GM21423 (cell line): ENCODE measurements around the gene FGGY.
"Not testable (repeated sequence)": the region's sequence is repeated elsewhere in the genome, so short reads cannot be mapped to it uniquely, and the experiment has no call there.

Source experiments
- ATAC-seq: cut with Tn5 transposase; IDR thresholded peaks from one replicate; pipeline ENCODE4 v1.9.1; 2021; ENCODE audit warnings: mild to moderate bottlenecking, moderate library complexity; ENCODE audit not compliant: unreplicated experiment

Gene FGGY

DNA sequence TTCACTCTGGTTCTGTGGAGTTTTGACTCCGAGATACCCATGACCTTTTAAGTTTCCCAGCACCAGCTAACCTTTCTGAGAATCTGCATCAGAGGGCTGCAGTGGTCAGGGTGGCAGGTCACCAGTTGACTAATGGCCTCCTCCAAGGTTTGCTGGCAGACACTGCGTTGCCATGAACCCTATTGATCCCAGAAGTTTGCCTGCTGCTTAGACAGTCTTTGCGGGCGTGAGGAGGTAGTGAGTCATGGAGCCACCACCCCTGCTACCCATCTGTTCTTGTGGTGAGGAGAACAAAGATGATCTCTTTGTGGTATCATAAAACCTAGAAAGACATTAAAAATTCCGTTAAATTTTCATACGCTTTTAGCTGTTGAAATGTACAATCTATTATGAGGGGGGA lies 180.4 kb downstream of the FGGY start:
- no peak for ATAC-seq

DNA sequence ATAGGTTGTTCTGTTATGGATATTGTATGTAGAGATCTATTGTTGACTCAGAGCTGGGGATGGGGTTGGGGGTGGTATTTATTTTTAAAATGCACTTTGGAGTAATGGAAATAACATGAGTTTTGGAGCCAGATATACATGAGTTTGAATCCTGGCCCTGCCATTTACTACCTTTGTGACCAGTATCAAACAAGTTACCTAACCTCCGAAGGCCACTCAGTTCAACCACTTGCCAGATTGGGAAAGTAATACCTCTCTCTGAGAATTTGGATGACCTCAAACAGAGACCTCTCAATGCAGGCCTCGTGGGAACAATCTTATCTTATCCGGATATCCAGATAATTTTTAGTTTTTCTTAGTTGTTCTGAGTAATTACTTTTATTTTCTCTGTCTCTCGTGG lies 181.0 kb downstream of the FGGY start:
- ATAC-seq = no peak

GRCh38 chr1:59478822-59479221 lies 181.9 kb downstream of the FGGY start:
- ATAC-seq = no peak

DNA sequence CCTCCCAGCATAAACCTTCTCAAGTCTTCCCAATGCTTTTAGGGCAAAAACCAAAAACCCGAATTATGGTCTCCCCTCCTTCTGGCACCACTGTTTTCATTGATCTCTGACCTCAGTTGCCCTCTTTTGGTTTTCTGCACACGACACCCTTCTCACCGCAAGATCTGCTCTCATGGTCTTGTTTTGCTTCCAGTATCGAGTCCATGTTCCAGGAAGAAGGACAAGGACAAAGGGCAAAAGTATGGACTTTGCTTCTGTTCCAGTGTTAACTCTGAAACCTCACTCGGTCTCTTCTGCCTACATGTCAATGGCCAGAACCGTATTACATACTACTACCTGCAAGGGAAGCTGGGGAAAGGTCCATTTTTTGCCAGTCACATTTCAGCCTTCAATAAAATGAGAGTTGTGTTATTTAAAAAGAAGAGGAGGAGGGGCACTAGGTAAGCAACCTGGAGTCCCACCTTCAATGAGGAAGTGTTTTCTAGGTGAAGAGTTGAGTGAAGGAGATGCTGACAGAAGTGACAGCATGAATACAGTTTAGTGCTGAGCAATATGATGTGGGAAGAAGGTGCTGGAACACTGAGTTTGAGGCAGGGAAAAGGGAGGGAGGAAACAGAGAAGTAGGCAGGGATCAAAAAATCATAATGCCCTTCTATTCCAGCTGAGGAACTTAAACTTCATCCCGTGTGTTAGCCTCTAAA lies 183.4 kb downstream of the FGGY start:
- ATAC-seq = no peak

DNA sequence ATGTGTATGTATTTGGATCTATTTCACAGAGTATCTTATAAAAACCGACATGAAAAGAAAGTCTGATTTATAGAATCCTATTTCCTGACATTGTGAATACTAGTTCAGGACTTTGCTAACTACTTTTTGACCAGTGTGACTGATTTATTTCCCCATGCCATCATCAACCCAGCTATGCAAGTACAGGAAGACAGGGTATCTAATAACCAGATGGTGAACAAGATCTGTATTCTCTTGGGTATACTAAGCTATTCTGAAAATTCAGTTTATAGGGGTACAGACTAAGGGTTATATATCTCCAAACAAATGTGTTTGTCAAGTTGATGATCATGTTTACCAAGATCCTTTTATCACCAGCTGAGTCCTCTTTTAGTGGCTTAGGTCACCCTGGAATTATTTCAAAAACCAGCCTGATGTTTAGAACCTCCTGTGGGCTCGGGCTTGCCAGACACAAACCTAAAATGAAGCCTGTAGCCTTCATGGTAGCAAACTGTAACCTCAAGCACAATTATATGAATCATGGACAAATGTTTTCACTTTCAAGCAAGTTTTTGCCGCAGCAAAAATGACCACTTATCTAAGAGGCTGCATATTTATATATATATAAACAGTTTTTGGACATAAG lies 185.1 kb downstream of the FGGY start:
- ATAC-seq = no peak

DNA sequence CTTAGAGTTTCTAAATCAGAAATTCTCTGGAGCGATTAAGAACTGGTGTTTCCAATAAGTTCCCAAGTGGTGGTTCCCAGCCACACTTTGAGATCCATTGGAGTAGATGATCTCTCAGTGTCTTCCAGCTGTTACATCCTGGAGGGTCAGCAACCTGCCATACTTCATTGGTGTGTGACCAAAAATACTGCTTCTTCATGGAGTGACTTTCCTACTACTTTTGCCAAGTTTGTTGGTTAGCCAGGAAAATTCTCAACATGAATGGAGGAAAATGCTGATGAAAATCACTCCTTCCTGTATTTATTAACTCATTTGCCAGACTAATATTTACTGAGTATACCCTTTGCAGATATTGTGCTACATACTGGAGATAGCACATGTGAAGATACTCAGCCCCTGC lies 186.1 kb downstream of the FGGY start:
- ATAC-seq = no peak

DNA sequence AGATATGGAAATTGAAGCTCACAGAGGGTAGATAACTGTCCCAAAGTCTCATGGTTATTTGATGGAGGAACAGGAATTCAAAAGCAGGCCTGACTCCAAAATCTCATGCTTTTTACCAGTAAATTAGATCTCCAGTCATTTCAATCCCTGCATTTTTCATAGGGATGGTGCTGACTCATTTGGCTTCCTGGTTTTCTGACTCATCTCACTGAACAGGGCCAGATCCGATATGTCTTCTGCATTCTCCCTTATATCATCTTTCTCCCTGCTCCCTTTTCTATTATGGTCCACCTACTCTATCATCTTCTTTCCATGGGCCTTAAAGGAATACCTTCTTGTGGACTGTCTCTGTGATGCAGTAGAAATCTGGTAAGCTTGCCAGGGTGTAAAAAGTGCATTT lies 187.2 kb downstream of the FGGY start:
- ATAC-seq = no peak

- ATAC-seq = no peak
These were observed 188.3 kb downstream of the FGGY start for GRCh38 chr1:59485171-59485570.

DNA sequence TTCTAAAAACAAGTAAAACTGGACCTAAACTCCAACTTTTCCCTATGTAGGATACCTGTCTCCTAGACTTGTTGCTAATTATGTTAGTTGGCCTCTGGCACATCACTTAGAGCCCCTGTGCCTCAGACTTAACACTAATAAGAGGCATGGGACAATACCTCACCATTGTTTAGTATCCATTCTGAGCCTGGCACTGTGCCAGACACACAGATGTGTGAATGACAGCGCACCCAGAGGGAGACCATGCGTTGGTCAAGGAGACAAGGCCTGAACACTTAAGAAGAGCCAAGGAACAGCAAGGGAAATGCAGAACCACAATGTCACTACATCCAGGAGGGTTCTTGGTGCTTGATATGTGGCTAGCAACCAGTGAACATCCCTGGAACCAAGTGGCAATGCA lies 189.1 kb downstream of the FGGY start:
- no peak for ATAC-seq

DNA sequence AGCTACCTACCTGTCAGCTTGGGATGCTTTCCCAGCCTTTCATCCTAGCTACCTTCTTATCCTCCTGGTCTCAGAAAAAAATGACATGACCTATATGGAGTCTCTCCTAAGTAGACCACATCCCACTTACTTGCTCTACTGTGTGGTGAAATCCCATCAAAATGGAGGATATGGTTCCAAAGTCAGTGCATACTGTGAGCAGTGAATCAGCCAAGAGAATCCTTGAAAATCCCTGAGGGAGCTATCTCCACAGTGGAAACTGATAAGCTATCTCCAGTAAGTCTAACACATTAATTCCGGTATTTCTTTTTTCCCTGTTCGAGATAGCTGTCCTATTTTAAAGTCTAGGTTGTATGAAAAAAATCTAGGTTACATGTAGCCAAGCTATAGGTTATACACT lies 189.7 kb downstream of the FGGY start:
- ATAC-seq = no peak

DNA sequence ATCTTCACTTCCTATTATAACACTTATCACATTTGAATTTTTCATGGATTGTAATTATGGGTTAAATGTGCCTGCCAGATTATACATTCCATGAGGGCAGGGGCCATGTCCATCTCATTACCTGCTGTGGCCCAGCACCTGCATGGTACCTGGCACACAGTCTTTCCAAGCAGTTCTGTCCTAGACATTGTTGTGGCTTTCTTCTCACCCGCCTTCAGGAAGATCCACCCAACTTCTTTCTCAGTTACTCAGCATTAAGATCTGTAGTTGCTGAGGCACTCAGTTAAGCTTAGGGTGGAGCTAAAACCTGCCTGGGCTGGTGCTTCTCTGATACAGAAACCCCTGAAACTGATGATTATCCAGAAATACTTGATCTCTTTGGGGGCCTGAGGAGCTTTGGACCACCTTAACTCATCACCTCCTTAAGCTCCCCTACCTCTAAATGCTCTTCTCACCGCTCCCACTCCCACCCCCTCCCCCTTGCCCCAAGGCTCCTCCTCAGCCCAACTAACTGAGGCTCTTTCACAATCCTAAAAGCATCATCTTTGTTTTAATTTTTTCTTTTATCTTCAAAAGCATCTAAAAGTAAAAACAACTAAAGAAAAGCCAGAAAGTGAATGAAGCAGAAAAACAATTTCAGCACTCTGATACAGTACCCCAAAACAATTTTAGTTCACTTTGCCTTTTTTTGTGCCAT lies 190.6 kb downstream of the FGGY start:
- no peak for ATAC-seq

- ATAC-seq = no peak
These were observed 195.6 kb downstream of the FGGY start for GRCh38 chr1:59492500-59492899.

- no peak for ATAC-seq
These were observed 197.4 kb downstream of the FGGY start for GRCh38 chr1:59494145-59494833.

GRCh38 chr1:59496156-59496555 lies 199.3 kb downstream of the FGGY start:
- not testable (repeated sequence) for ATAC-seq

DNA sequence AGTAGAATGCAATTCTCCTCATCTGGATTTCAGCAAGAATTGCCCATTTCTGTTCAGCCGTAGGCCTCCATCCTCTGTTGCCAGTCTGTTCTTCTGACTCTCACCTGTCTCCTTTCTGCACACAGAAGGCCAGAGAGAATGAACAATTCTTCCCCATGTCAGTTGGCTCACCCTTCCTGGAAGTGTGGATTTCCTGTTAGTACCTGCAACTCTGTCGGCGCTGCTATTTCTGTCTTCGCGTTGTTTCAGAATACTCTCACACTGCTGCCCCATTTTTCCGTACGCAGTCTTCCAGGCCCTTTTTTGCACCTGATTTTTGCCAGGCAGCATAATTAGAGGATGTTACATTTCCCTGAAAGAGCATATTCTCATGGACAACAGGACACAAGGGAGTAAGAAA lies 200.7 kb downstream of the FGGY start:
- no peak for ATAC-seq

DNA sequence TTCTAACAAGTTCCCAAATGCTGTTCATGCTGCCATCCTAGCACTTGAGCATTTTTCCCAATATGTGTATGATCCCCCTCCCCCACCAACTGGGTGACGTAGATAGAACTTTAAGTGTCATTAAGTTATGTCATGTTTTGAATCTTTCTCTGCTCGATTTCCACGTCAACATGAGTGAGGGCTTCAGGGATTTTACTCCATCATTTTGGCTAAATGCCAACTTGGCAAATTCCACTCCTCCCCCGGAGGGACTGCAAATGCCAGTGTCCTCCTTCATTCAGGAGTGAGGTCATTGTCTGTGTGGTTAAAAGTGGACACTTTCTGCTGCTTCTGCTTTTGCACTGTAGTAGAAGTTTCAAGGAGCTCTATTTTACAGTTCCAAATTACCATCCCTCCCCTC lies 201.7 kb downstream of the FGGY start:
- ATAC-seq = no peak

GRCh38 chr1:59499273-59499942 lies 202.5 kb downstream of the FGGY start:
- no peak for ATAC-seq

DNA sequence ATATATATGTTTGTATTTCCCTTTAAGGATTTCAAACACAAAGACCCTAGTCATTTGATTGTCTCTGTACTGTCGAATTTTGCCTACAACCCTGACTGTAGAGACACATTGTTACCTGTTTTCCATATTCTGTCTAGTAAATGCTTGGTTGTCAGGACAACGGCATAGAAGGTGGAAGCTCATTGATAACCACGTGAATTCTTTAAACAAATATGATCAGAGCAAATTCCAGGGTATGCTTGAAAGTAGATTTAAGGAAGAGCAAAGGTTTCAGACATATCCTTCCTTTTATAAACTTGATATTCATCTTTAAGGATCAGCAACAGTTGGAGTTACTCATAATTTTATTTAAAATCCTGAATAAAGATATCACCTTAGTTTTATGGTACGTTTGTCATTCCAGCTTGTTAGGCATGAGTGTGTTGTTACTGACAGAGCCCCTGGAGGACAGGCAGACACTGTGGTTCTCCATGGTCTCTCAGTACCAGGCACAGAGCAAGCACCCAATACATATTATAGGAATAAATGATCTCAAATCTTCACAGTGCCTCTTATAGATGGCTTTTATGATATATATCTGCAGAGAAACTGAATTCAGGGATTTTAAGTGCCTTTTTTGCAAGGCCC lies 203.2 kb downstream of the FGGY start:
- ATAC-seq = no peak

DNA sequence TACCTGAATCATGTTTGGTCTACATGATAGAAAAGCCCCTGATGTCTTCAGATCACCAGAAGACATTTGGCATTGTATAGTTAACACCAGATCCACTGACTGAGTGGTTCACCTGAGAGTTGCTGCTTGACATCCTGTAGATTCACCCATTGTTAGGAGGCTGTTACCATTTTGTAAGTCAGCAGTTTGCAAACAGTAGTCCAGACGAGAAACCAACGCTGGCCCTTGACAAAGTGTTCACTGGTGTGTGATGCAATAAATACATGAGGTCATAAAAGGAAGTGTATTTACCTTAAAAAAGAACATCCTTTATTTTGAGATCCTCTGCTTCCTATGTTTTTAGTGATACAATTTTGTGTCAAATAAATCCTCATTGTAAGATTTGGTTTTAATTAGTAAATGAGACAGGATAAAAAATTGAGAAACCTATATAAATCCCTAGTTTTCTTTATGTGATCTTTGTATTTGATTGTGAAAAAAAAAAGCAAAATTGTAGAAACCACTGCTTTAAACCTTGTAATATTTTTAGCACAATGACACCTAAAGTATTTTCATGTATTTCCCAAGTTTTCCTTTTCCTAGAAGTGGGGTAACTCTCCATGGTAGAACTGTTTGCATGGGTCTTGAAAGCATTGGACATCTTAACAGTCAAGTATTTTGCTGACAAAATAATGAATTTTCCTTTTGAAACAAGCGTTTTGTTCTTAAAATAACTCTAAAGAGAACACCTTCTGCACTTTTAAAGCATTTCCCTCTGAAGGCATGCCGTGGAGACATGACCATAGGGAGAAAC lies 204.3 kb downstream of the FGGY start:
- ATAC-seq = no peak
